Adipocyte (in vitro differentiated cells): ENCODE data around the gene SLC38A11.

Experiments
- DNase-seq: peaks from one replicate; pipeline ENCODE4 v3.0.0-alpha.2; 2015; ENCODE audit warnings: low read depth
- H3K27me3 ChIP-seq: replicated peaks from 2 replicates; pipeline ENCODE4 v1.7.0; 2013; ENCODE audit warnings: mild to moderate bottlenecking, low read length, moderate library complexity; ENCODE audit not compliant: control insufficient read depth, insufficient read depth
- H3K36me3 ChIP-seq: 2 replicates; pipeline ENCODE4 v1.7.0; 2013; ENCODE audit warnings: low read length, mild to moderate bottlenecking, moderate library complexity; ENCODE audit not compliant: control insufficient read depth, insufficient read depth, severe bottlenecking
- H3K4me1 ChIP-seq: 2 replicates; pipeline ENCODE4 v1.7.0; 2013; ENCODE audit warnings: mild to moderate bottlenecking, low read length, moderate library complexity; ENCODE audit not compliant: control insufficient read depth, insufficient read depth
- H3K4me3 ChIP-seq: 2 replicates; pipeline ENCODE4 v1.7.0; 2013; ENCODE audit warnings: mild to moderate bottlenecking, low read length, moderate library complexity
- H3K9ac ChIP-seq: 2 replicates; pipeline ENCODE4 v1.7.0; 2013; ENCODE audit warnings: mild to moderate bottlenecking, low read length, moderate library complexity
- H3K9me3 ChIP-seq: 2 replicates; pipeline ENCODE4 v1.7.0; 2013; ENCODE audit warnings: mild to moderate bottlenecking, low read length, moderate library complexity; ENCODE audit not compliant: control insufficient read depth

SLC38A11 gene

GRCh38 chr2:164935118-164936101 is 19.9 kb downstream of the SLC38A11 start:
- Histone ChIP-seq H3K4me1 (no peaks in the 10 kb centered on the region), H3K27me3 (no peaks in the 10 kb centered on the region), H3K36me3 (no peaks in the 10 kb centered on the region), H3K9ac (no peak overlapping the region), H3K4me3 (no peak overlapping the region), H3K9me3 (no peaks in the 10 kb centered on the region)
- no peak for DNase-seq

GRCh38 chr2:164934401-164935117 is 20.8 kb downstream of the SLC38A11 start:
- no peaks in the 10 kb centered on the region for H3K9me3 ChIP-seq
- no peak overlapping the region for H3K9ac ChIP-seq
- H3K36me3 ChIP-seq, result no peaks in the 10 kb centered on the region
- no peak for DNase-seq
- no peaks in the 10 kb centered on the region for H3K27me3 ChIP-seq
- no peak overlapping the region for H3K4me3 ChIP-seq
- H3K4me1 ChIP-seq, result no peaks in the 10 kb centered on the region

DNA sequence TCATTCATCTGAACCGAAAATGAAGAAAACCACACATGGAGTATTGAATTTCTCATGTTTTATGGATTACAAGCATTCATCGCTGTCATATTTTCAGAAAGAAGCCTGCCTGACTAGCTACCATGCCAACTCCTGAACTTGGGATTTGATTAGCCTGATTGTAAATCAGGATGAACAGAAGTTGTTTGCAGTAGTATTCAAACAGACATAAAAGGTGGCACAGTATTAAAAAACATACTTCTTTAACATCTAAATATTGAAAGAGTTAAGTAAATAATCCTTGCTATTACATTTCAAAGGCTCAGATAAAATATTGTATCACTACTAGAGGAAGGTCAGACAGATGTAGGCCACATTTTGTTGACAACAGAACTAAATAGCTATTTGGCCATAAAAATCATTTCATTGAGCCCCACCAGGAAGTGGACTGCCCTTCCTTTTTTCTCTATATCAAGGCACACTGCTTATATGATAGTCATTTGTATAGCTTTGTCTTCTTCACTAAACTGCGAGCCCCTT is 21.6 kb downstream of the SLC38A11 start:
- Histone ChIP-seq H3K4me1 (no peaks in the 10 kb centered on the region), H3K4me3 (no peak overlapping the region), H3K9ac (no peak overlapping the region), H3K36me3 (no peaks in the 10 kb centered on the region), H3K27me3 (no peaks in the 10 kb centered on the region), H3K9me3 (no peaks in the 10 kb centered on the region)
- DNase-seq, result no peak

DNA sequence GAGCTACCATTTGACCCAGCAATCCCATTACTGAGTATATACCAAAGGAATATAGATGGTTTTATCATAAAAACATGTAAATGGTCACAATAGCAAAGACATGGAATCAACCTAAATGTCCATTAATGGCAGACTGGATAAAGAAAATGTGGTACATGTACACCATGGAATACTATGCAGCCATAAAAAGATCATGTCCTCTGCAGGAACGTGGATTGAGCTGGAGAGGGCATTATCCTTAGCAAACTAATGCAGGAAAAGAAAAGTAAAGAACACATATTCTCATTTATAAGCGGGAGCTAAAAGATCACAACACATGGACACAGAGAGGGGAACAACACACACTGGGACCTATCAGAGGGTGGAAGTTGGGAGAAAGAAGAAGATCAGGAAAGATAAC is 22.9 kb downstream of the SLC38A11 start:
- DNase-seq, result no peak
- H3K36me3 ChIP-seq, result no peaks in the 10 kb centered on the region
- H3K9me3 ChIP-seq, result no peaks in the 10 kb centered on the region
- H3K27me3 ChIP-seq, result no peaks in the 10 kb centered on the region
- H3K4me1 ChIP-seq, result no peaks in the 10 kb centered on the region
- H3K4me3 ChIP-seq, result no peak overlapping the region
- no peak overlapping the region for H3K9ac ChIP-seq

- no peaks in the 10 kb centered on the region for H3K4me1 ChIP-seq
- H3K36me3 ChIP-seq, result no peaks in the 10 kb centered on the region
- no peaks in the 10 kb centered on the region for H3K27me3 ChIP-seq
- H3K9me3 ChIP-seq, result no peaks in the 10 kb centered on the region
- DNase-seq, result no peak
- no peak overlapping the region for H3K4me3 ChIP-seq
- H3K9ac ChIP-seq, result no peak overlapping the region
Observed at GRCh38 chr2:164928101-164928673, 27.1 kb downstream of the SLC38A11 start.

- H3K9ac ChIP-seq, result no peak overlapping the region
- DNase-seq, result no peak
- no peaks in the 10 kb centered on the region for H3K36me3 ChIP-seq
- H3K4me1 ChIP-seq, result peaks cover 13% of the 10 kb centered on the region
- H3K27me3 ChIP-seq, result no peaks in the 10 kb centered on the region
- no peak overlapping the region for H3K4me3 ChIP-seq
- H3K9me3 ChIP-seq, result no peaks in the 10 kb centered on the region
Observed at GRCh38 chr2:164922134-164922533, 33.2 kb downstream of the SLC38A11 start.

- H3K27me3 ChIP-seq, result no peaks in the 10 kb centered on the region
- no peaks in the 10 kb centered on the region for H3K36me3 ChIP-seq
- peak; percentile 90 for DNase-seq
- H3K4me3 ChIP-seq, result peak overlapping the region; percentile 77
- H3K9me3 ChIP-seq, result no peaks in the 10 kb centered on the region
- H3K4me1 ChIP-seq, result peaks cover 13% of the 10 kb centered on the region
- H3K9ac ChIP-seq, result peak overlapping the region; percentile 71
Observed at GRCh38 chr2:164920430-164920829, 34.9 kb downstream of the SLC38A11 start.

DNA sequence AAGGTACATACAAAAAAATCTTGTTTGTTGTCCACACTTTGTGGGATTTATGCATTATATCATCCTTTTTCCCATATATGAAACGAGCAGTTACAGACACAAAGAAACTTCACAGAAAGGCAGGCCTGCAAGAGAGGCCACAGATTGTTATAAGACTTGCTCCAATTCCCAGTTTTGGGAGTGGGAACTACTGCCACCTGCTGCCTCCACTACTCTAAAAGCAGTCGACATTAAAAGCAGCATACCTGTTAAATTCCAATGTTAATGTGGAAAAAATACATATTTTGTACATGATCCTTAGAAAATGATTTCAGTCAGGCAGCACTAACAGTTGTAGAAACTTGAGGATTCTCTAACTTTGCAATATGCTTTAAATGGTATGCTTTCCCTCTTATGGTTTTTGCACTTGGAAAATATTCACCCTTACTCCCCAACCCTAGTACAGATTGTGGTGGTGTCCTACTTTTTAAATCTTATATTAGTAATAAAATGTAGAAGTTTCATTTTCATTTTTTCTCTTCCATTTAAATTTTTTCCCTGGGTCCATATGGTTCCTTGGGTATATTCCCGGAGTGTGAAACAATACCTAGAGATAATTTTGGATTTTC is 37.9 kb downstream of the SLC38A11 start:
- Histone ChIP-seq H3K4me3 (no peak overlapping the region), H3K27me3 (no peaks in the 10 kb centered on the region), H3K4me1 (peaks cover 24% of the 10 kb centered on the region), H3K9ac (no peak overlapping the region), H3K36me3 (no peaks in the 10 kb centered on the region), H3K9me3 (no peaks in the 10 kb centered on the region)
- peak; percentile 69 for DNase-seq

DNA sequence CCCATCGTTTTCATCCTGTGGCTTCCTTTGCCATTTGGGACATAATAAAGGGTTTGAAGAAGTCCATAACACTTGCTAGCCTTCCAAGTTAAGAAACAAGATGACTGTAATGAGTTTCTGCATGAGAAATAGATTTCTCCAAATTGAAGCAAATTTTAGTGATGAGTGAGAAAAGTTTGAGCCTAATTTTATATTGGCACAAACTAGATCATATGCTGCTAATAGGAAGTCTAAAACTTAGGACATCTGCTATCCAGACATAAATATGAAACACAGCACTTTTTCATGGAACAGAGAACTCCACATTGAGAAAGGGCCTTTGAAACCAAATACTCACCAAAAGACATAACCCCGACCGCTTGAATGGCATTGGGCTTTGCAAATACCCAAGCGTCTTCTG is 39.8 kb downstream of the SLC38A11 start:
- Histone ChIP-seq H3K36me3 (no peaks in the 10 kb centered on the region), H3K4me3 (no peak overlapping the region), H3K9ac (no peak overlapping the region), H3K9me3 (no peaks in the 10 kb centered on the region), H3K27me3 (no peaks in the 10 kb centered on the region), H3K4me1 (peaks cover 22% of the 10 kb centered on the region)
- DNase-seq, result no peak

GRCh38 chr2:164913640-164914350 is 41.5 kb downstream of the SLC38A11 start:
- peak; percentile 57 for DNase-seq
- no peak overlapping the region for H3K4me3 ChIP-seq
- H3K27me3 ChIP-seq, result no peaks in the 10 kb centered on the region
- H3K9ac ChIP-seq, result peak overlapping the region; percentile 46
- H3K4me1 ChIP-seq, result peaks cover 14% of the 10 kb centered on the region
- H3K36me3 ChIP-seq, result no peaks in the 10 kb centered on the region
- H3K9me3 ChIP-seq, result no peaks in the 10 kb centered on the region
